Testis (tissue), 3 donors: ENCODE data around the gene FCGBP. TPM values are rescaled to one million over a fixed set of nuclear protein-coding genes. Genes with fewer than 3 reads are reported as not detected.
A peak's percentile ranks its signal among the peaks of the same experiment; 100 is the strongest.
"Not testable (repeated sequence)": the region's sequence is repeated elsewhere in the genome, so short reads cannot be mapped to it uniquely, and the experiment has no call there.

Experiments
- DNase-seq: peaks from one replicate; pipeline ENCODE4 v3.0.0-alpha.2; 2019
- H3K27ac ChIP-seq, 2 donors: fragments of 200-600 bp; sonication (generic); one replicate each; pipeline ENCODE4 v1.5.1; 2019
- H3K27me3 ChIP-seq: fragments of 200-600 bp; sonication (generic); one replicate; pipeline ENCODE4 v1.5.1; 2019
- H3K36me3 ChIP-seq: fragments of 200-600 bp; sonication (generic); one replicate; pipeline ENCODE4 v1.5.1; 2017; ENCODE audit warnings: low read depth; ENCODE audit errors: missing control alignments
- H3K4me1 ChIP-seq: fragments of 200-600 bp; sonication (generic); one replicate; pipeline ENCODE4 v1.5.1; 2019
- H3K4me3 ChIP-seq, 2 donors: fragments of 200-600 bp; sonication (generic); one replicate each; pipeline ENCODE4 v1.5.1; 2017 to 2019
- H3K9me3 ChIP-seq: fragments of 200-600 bp; sonication (generic); one replicate; pipeline ENCODE4 v1.5.1; 2017
- CTCF ChIP-seq, 3 experiments: fragments of 450-650 bp in 2 of 3; fragments of 200-600 bp in 1 of 3; sonication (generic) in 1 of 3; IDR thresholded peaks; one replicate each; pipeline ENCODE4 v1.5.1; 2016 to 2019; ENCODE audit warnings: antibody characterized with exemption in 3 of 3, mild to moderate bottlenecking in 2 of 3, moderate library complexity in 1 of 3
- POLR2A ChIP-seq: fragments of 450-650 bp; IDR thresholded peaks from one replicate; pipeline ENCODE4 v1.6.1; 2017; ENCODE audit warnings: antibody characterized with exemption, mild to moderate bottlenecking, moderate library complexity
- WGBS, 2 donors: methylation state at CpG; one replicate each; pipeline ENCODE4 v1.1.5; 2018; 5-methylcytosine and 5-hydroxymethylcytosine counted together
- intact Hi-C: fragments of 100-400 bp; cut with DNase I; formaldehyde crosslinking; loops from one replicate; pipeline ENCODE4 v1.15.1; 2023; ENCODE audit warnings: low total_unique reads
- polyA plus RNA-seq: library from polyadenylated mRNA; stranded (reverse); fragments of 350-450 nt; fragmentation: Illumina TruSeq; extraction: RNeasy Lipid Tissue Mini Kit (QIAGEN cat#74804); gene quantifications from one replicate; pipeline ENCODE4 v1.2.3, GENCODE V29; 2014; ENCODE audit warnings: low read depth, low replicate concordance; ENCODE audit not compliant: insufficient read depth
- total RNA-seq, 2 donors: library from RNA; depleted of rRNA; stranded (reverse); fragments of >200 nt; gene quantifications; one replicate each; pipeline ENCODE4 v1.2.3, GENCODE V29; 2016

The FCGBP gene
- total and polyA plus RNA-seq, 3 donors from 2014 or later, result 6.7 to 18.8 (median 15.9) TPM

- H3K4me3 ChIP-seq, result peak overlapping the region in 1 of 2 donors; percentile 17
- no peak for DNase-seq
- no peak overlapping the region for H3K27ac ChIP-seq
- H3K9me3 ChIP-seq, result no peaks in the 10 kb centered on the region
- TF ChIP-seq CTCF (IDR thresholded peaks at IDR 0.05) (no peak), POLR2A (no peak)
- H3K4me1 ChIP-seq, result no peaks in the 10 kb centered on the region
- intact Hi-C loops, result no loop called here
- 44 to 62% methylated on average over 20 to 52 of the region's 71 CpGs for WGBS, 2 donors
- no peaks in the 10 kb centered on the region for H3K27me3 ChIP-seq
- H3K36me3 ChIP-seq, result no peaks in the 10 kb centered on the region
These were observed 19.2 kb downstream of the FCGBP start for GRCh38 chr19:39915101-39915847.

DNA sequence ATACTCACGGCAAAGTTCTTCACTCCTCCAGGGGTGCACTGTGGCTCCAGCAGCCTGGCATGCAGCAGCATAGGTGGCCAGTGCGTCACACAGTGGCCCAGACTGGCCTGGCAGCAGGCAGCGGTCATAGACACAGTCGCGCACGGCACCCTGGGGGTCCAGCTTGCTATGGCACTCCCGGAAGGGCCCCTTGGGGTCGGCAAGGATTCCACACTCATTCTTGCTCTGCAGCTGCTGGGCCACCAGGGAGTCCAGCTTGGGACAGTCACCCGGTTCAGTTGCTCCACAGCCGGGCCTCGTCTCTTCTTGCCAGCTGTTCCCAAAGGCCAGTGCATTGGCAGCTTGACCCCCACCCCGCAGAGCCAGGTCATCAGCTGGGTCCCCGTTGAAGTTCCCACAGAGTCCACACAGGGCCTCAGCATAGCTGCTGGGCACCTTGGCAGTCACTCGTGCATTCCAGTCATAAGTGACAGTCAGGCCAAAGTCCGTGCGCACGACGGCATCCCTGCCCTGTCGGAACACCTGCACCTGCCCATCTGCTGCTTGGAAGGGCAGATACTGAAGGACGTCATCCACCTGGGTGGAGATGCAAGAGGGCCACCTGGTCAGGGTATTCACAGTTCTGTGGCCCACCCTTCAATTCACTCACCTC lies 20.6 kb downstream of the FCGBP start:
- DNase-seq, result no peak
- no peak overlapping the region for H3K4me3 ChIP-seq
- no peak overlapping the region for H3K27ac ChIP-seq

GRCh38 chr19:39908803-39909202 lies 25.6 kb downstream of the FCGBP start:
- intact Hi-C loops, result no loop called here
- no peak for TF ChIP-seq POLR2A
- WGBS, 2 donors, result 80 to 81% methylated on average over 6 of the region's 6 CpGs
- H3K36me3 ChIP-seq, result no peaks in the 10 kb centered on the region
- DNase-seq, result no peak
- H3K27ac ChIP-seq, result no peak overlapping the region
- H3K27me3 ChIP-seq, result no peaks in the 10 kb centered on the region
- no peaks in the 10 kb centered on the region for H3K4me1 ChIP-seq
- H3K9me3 ChIP-seq, result no peaks in the 10 kb centered on the region
- no peak overlapping the region for H3K4me3 ChIP-seq

More for the DNA sequence above, 20.6 kb downstream of the FCGBP start:
- no peaks in the 10 kb centered on the region for H3K27me3 ChIP-seq
- WGBS, 2 donors, result 87 to 88% methylated on average over 11 to 20 of the region's 20 CpGs
- TF ChIP-seq POLR2A (no peak), CTCF (IDR thresholded peaks at IDR 0.05) (no peak)
- no peaks in the 10 kb centered on the region for H3K4me1 ChIP-seq
- H3K36me3 ChIP-seq, result no peaks in the 10 kb centered on the region
- intact Hi-C loops, result no loop called here
- H3K9me3 ChIP-seq, result no peaks in the 10 kb centered on the region

GRCh38 chr19:39906820-39907611 lies 27.4 kb downstream of the FCGBP start:
- H3K36me3 ChIP-seq, result no peaks in the 10 kb centered on the region
- no peaks in the 10 kb centered on the region for H3K4me1 ChIP-seq
- H3K27me3 ChIP-seq, result no peaks in the 10 kb centered on the region
- intact Hi-C loops, result no loop called here
- DNase-seq, result no peak
- no peaks in the 10 kb centered on the region for H3K9me3 ChIP-seq
- no peak overlapping the region for H3K27ac ChIP-seq
- H3K4me3 ChIP-seq, result no peak overlapping the region
- no peak for TF ChIP-seq POLR2A
- no peak for TF ChIP-seq CTCF (IDR thresholded peaks at IDR 0.05)
- 79 to 92% methylated on average over 5 of the region's 5 CpGs for WGBS, 2 donors

DNA sequence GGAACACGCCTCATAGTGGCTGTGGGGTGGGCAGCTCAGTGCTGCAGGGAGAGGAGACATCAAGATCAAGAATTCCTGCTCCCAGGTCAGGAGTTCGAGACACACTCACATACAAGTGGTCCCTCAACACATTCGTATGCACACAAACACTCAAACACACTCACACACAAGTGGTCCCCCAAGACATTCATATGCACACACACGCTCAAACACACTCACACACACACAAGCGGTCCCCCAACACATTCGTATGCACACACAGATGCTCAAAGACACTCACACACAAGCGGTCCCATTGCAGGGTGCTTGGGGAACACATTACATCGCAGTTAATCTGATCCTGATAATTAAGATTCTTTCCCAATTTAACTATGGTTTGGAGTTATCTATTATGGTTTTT lies 28.2 kb downstream of the FCGBP start:
- TF ChIP-seq CTCF (IDR thresholded peaks at IDR 0.05), result no peak
- TF ChIP-seq POLR2A, result no peak
- no peaks in the 10 kb centered on the region for H3K36me3 ChIP-seq
- H3K4me3 ChIP-seq, result no peak overlapping the region
- DNase-seq, result no peak
- H3K4me1 ChIP-seq, result no peaks in the 10 kb centered on the region
- 92 to 94% methylated on average over 8 of the region's 8 CpGs for WGBS, 2 donors
- no peaks in the 10 kb centered on the region for H3K27me3 ChIP-seq
- no peak overlapping the region for H3K27ac ChIP-seq
- intact Hi-C loops, result no loop called here
- no peaks in the 10 kb centered on the region for H3K9me3 ChIP-seq

GRCh38 chr19:39903486-39904091 lies 30.8 kb downstream of the FCGBP start:
- H3K4me1 ChIP-seq, H3K27ac ChIP-seq, H3K36me3 ChIP-seq, intact Hi-C loops, DNase-seq, H3K4me3 ChIP-seq, H3K9me3 ChIP-seq, H3K27me3 ChIP-seq: not testable (repeated sequence)
- WGBS, 2 donors, result 22 to 48% methylated on average over 2 of the region's 8 CpGs

DNA sequence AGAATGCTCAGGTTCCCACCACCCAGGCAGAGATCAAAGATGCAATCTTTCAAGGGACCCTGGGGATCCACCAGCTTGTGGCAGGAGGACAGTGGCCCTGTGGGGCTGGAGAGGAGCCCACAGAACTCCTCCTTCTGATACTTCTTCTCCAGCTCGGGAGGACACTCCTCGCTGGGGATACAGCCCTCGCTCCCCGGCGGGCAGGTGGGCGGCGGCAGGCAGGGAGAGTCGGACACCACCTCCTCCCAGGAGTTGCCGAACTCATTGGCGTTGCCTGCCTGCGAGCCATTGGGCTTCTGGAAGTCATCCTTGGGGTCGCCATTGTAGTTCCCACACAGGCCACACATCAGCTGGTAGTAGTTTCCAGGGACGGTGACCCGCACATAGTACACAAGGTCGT lies 32.1 kb downstream of the FCGBP start:
- H3K4me1 ChIP-seq, H3K27ac ChIP-seq, H3K27me3 ChIP-seq, H3K9me3 ChIP-seq, intact Hi-C loops, H3K4me3 ChIP-seq, H3K36me3 ChIP-seq, DNase-seq: not testable (repeated sequence)
- WGBS, 2 donors, result 87% methylated on average over 7 of the region's 15 CpGs; no CpG with 5 or more reads in 1 of the 2 donors
